HG02884 (cell line): ENCODE data around the gene CLTA.
"Not testable (repeated sequence)": the region's sequence is repeated elsewhere in the genome, so short reads cannot be mapped to it uniquely, and the experiment has no call there.

ENCODE experiments used
- ATAC-seq: cut with Tn5 transposase; IDR thresholded peaks from one replicate; pipeline ENCODE4 v1.9.1; 2021; ENCODE audit warnings: mild to moderate bottlenecking, moderate library complexity; ENCODE audit not compliant: unreplicated experiment

The CLTA gene

GRCh38 chr9:36158122-36158521 lies 32.6 kb upstream of the CLTA start:
- ATAC-seq: no peak

- no peak for ATAC-seq
Observed at GRCh38 chr9:36158917-36159316, 31.8 kb upstream of the CLTA start.

GRCh38 chr9:36159509-36159908 lies 31.2 kb upstream of the CLTA start:
- not testable (repeated sequence) for ATAC-seq

GRCh38 chr9:36160126-36160525 lies 30.6 kb upstream of the CLTA start:
- ATAC-seq: not testable (repeated sequence)

GRCh38 chr9:36161187-36161586 lies 29.5 kb upstream of the CLTA start:
- ATAC-seq: no peak

GRCh38 chr9:36162211-36162738 lies 28.4 kb upstream of the CLTA start:
- ATAC-seq: no peak

GRCh38 chr9:36163049-36163785 lies 27.5 kb upstream of the CLTA start:
- no peak for ATAC-seq

GRCh38 chr9:36163786-36164170 lies 26.9 kb upstream of the CLTA start:
- no peak for ATAC-seq

- no peak for ATAC-seq
Observed at GRCh38 chr9:36164372-36164771, 26.3 kb upstream of the CLTA start.

GRCh38 chr9:36164989-36165388 lies 25.7 kb upstream of the CLTA start:
- ATAC-seq: no peak

- ATAC-seq: no peak
Observed at GRCh38 chr9:36165826-36166167, 24.9 kb upstream of the CLTA start.

- ATAC-seq: no peak
Observed at GRCh38 chr9:36166168-36166927, 24.4 kb upstream of the CLTA start.

- no peak for ATAC-seq
Observed at GRCh38 chr9:36169166-36169565, 21.6 kb upstream of the CLTA start, which contains the start of gene CCIN. Gene CCIN, plus strand, starts transcription at chr9:36169388. Its CDS starts 115 bp downstream, at chr9:36169503.

GRCh38 chr9:36169708-36170107 lies 21.0 kb upstream of the CLTA start:
- ATAC-seq: no peak

- ATAC-seq: no peak
Observed at GRCh38 chr9:36170531-36170930, 20.2 kb upstream of the CLTA start.

- ATAC-seq: no peak
Observed at GRCh38 chr9:36173861-36174260, 16.9 kb upstream of the CLTA start.

GRCh38 chr9:36174271-36174670 lies 16.4 kb upstream of the CLTA start:
- no peak for ATAC-seq

- no peak for ATAC-seq
Observed at GRCh38 chr9:36174731-36175130, 16.0 kb upstream of the CLTA start.

- ATAC-seq: not testable (repeated sequence)
Observed at GRCh38 chr9:36175209-36175608, 15.5 kb upstream of the CLTA start.

- not testable (repeated sequence) for ATAC-seq
Observed at GRCh38 chr9:36176496-36176895, 14.2 kb upstream of the CLTA start.

GRCh38 chr9:36177571-36177970 lies 13.2 kb upstream of the CLTA start:
- no peak for ATAC-seq

GRCh38 chr9:36180243-36180642 lies 10.5 kb upstream of the CLTA start:
- not testable (repeated sequence) for ATAC-seq
